GM12801 (cell line): ENCODE measurements around the gene RNF208.

ENCODE experiments used
- CTCF ChIP-seq: IDR thresholded peaks from one replicate; pipeline ENCODE4 v1.5.1; 2011; ENCODE audit warnings: control low read depth; ENCODE audit not compliant: insufficient read length; ENCODE audit errors: extremely low read depth

Gene RNF208

GRCh38 chr9:137236936-137237421 is 14.9 kb upstream of the RNF208 start:
- no peak for TF ChIP-seq CTCF

GRCh38 chr9:137236238-137236935 is 14.3 kb upstream of the RNF208 start:
- TF ChIP-seq CTCF: no peak

- no peak for TF ChIP-seq CTCF
Observed at GRCh38 chr9:137235424-137236237, 13.6 kb upstream of the RNF208 start.

GRCh38 chr9:137234758-137235423 is 12.9 kb upstream of the RNF208 start:
- no peak for TF ChIP-seq CTCF

GRCh38 chr9:137234055-137234697 is 12.1 kb upstream of the RNF208 start:
- no peak for TF ChIP-seq CTCF

- no peak for TF ChIP-seq CTCF
Observed at GRCh38 chr9:137233143-137233980, 11.3 kb upstream of the RNF208 start.
